Prostate gland (tissue), 2 donors: Measurements from ENCODE around the gene SFMBT1. TPM values are rescaled to one million over a fixed set of nuclear protein-coding genes. Genes with fewer than 3 reads are reported as not detected.

Source experiments
- DNase-seq: peaks from one replicate; pipeline ENCODE4 v3.0.0-alpha.2; 2019; ENCODE audit warnings: low spot score
- H3K27ac ChIP-seq, 2 donors: fragments of 200-600 bp; sonication (generic); 2 replicates each; pipeline ENCODE4 v1.5.1; 2017 to 2019
- H3K27me3 ChIP-seq: fragments of 200-600 bp; sonication (generic); replicated peaks from 2 replicates; pipeline ENCODE4 v1.5.1; 2019; ENCODE audit not compliant: insufficient read depth
- H3K36me3 ChIP-seq, 2 donors: fragments of 200-600 bp; sonication (generic); 1 replicate in 1 of 2; 2 replicates in 1 of 2; pipeline versions ENCODE4 v1.5.1 to v1.8.1; 2017 to 2019
- H3K4me1 ChIP-seq: fragments of 200-600 bp; sonication (generic); replicated peaks from 2 replicates; pipeline ENCODE4 v1.5.1; 2019
- H3K4me3 ChIP-seq, 2 donors: fragments of 200-600 bp; sonication (generic); 2 replicates each; pipeline ENCODE4 v1.5.1; 2017 to 2019
- H3K9me3 ChIP-seq: fragments of 200-600 bp; sonication (generic); 2 replicates; pipeline ENCODE4 v1.5.1; 2017
- POLR2A ChIP-seq: fragments of 450-650 bp; IDR thresholded peaks from one replicate; pipeline ENCODE4 v1.6.1; 2016; ENCODE audit warnings: antibody characterized with exemption, mild to moderate bottlenecking
- POLR2AphosphoS5 ChIP-seq: sonication (generic); formaldehyde crosslinking; IDR thresholded peaks from one replicate; pipeline ENCODE4 v1.6.1; 2017; ENCODE audit warnings: antibody characterized with exemption
- WGBS: methylation state at CpG from one replicate; pipeline ENCODE4 v1.1.5; 2018; 5-methylcytosine and 5-hydroxymethylcytosine counted together
- intact Hi-C: fragments of 100-400 bp; cut with DNase I; formaldehyde crosslinking; loops from one replicate; pipeline ENCODE4 v1.14.2; 2022
- total RNA-seq, 2 donors: library from RNA; depleted of rRNA; stranded (reverse); fragments of >200 nt; gene quantifications; one replicate each; pipeline ENCODE4 v1.1.0, GENCODE V29; 2016
- TF ChIP-seq, protein P1 (sequence below), 4 experiments: fragments of 200-600 bp in 2 of 4; fragments of 450-650 bp in 2 of 4; sonication (generic) in 2 of 4; IDR thresholded peaks; 1 replicate in 3 of 4; 2 replicates in 1 of 4; pipeline ENCODE4 v1.5.1; 2016 to 2019; ENCODE audit warnings: antibody characterized with exemption in 4 of 4, mild to moderate bottlenecking in 2 of 4, moderate library complexity in 2 of 4

SFMBT1 gene
- total RNA-seq, 2 donors from 2014 or later, result 35.3 to 37.4 TPM

DNA sequence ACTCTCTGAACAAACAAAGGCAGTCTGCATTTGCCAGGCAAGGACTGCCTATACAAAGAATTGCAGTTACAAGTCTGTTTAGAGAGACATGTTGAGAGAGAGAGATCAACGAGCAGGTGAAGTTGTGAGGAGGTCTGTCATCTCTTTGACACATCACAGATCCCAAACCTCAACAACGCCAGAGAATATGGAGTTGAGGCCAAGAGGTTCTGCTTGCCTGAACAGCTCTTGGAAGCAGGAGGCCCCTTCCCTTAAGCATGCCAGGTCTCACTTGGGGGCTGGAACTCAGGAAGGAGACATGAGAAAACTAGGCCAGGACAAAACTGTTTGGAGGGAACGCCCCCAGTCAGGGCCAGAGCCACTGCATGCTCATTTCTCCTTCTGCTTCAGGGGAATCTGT is 188.7 kb downstream of the SFMBT1 start:
- no peaks in the 10 kb centered on the region for H3K36me3 ChIP-seq
- no peak overlapping the region for H3K4me3 ChIP-seq
- H3K27me3 ChIP-seq, result no peaks in the 10 kb centered on the region
- DNase-seq, result no peak
- WGBS, result 69% methylated on average over 3 of the region's 3 CpGs
- H3K27ac ChIP-seq, result no peak overlapping the region
- TF ChIP-seq, protein P1, sequence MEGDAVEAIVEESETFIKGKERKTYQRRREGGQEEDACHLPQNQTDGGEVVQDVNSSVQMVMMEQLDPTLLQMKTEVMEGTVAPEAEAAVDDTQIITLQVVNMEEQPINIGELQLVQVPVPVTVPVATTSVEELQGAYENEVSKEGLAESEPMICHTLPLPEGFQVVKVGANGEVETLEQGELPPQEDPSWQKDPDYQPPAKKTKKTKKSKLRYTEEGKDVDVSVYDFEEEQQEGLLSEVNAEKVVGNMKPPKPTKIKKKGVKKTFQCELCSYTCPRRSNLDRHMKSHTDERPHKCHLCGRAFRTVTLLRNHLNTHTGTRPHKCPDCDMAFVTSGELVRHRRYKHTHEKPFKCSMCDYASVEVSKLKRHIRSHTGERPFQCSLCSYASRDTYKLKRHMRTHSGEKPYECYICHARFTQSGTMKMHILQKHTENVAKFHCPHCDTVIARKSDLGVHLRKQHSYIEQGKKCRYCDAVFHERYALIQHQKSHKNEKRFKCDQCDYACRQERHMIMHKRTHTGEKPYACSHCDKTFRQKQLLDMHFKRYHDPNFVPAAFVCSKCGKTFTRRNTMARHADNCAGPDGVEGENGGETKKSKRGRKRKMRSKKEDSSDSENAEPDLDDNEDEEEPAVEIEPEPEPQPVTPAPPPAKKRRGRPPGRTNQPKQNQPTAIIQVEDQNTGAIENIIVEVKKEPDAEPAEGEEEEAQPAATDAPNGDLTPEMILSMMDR (IDR thresholded peaks at IDR 0.05), result no peak
- no peak for TF ChIP-seq POLR2AphosphoS5
- TF ChIP-seq POLR2A, result no peak
- no peaks in the 10 kb centered on the region for H3K9me3 ChIP-seq
- intact Hi-C loops, result no loop called here
- H3K4me1 ChIP-seq, result no peaks in the 10 kb centered on the region

DNA sequence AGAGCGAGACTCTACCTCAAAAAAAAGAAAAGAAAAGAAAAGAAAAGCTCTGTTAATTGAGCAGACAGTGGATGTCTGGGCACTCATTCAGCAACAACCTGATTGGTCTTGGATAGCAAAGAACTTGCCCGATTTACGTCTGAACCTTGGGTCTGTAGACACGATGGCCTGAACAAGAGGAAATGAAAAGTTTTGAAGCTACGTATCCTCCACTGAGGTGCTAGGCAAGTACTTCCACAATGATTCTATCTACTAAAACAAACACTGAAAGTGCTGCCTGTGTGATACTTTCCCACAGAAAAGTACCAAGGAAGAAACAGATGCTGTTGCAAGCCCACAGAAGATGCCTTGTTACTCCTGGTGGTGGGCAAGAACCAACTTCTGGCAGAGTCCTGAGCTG is 189.2 kb downstream of the SFMBT1 start:
- Histone ChIP-seq H3K36me3 (no peaks in the 10 kb centered on the region), H3K4me1 (no peaks in the 10 kb centered on the region), H3K4me3 (no peak overlapping the region), H3K27ac (no peak overlapping the region), H3K27me3 (no peaks in the 10 kb centered on the region), H3K9me3 (no peaks in the 10 kb centered on the region)
- TF ChIP-seq, protein P1 (IDR thresholded peaks at IDR 0.05), result no peak
- TF ChIP-seq POLR2AphosphoS5 (no peak), POLR2A (no peak)
- intact Hi-C loops, result no loop called here
- 82% methylated on average over 5 of the region's 5 CpGs for WGBS
- DNase-seq, result no peak

DNA sequence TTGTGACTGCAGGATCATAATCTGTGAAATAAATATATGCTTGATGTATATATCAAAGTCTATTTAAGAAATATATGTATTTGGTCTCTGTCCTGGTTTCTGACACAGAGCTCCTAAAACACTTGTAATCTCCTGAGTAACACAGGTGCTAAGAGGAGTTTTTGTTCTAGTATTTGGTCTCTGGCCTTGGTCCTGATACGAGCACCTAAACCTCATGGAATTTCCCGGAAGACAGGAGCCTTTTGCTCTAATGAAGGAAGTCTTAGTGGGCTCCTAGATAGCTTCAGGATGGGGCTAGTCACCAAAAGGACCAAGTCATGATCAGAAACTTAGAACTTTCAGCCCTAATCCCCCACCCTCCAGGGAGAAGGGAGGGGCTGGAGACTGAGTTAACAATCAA is 191.9 kb downstream of the SFMBT1 start:
- Histone ChIP-seq H3K4me3 (no peak overlapping the region), H3K27ac (no peak overlapping the region), H3K27me3 (no peaks in the 10 kb centered on the region), H3K4me1 (no peaks in the 10 kb centered on the region), H3K36me3 (no peaks in the 10 kb centered on the region), H3K9me3 (no peaks in the 10 kb centered on the region)
- 92% methylated on average over 2 of the region's 2 CpGs for WGBS
- TF ChIP-seq POLR2A (no peak), POLR2AphosphoS5 (no peak)
- TF ChIP-seq, protein P1 (IDR thresholded peaks at IDR 0.05), result no peak
- intact Hi-C loops, result no loop called here
- no peak for DNase-seq

Other genes with a start within 250 kb of the SFMBT1 start
- gene ITIH4, start 215.4 kb downstream of the SFMBT1 start, total RNA-seq, result 1 to 10 TPM; 4.9 to 5.5 TPM
- 10 to 100 TPM; 10.5 to 14.4 TPM for gene MUSTN1, start 211.1 kb downstream of the SFMBT1 start, total RNA-seq
- 10 to 100 TPM in 1 of 2 donors, 1 to 10 TPM in 1; 7.2 to 20.5 TPM for gene STIMATE, start 148.5 kb downstream of the SFMBT1 start, total RNA-seq
- gene RFT1, start 84.4 kb upstream of the SFMBT1 start, total RNA-seq, result 10 to 100 TPM; 10.3 to 31.1 TPM
- gene PRKCD, start 115.1 kb upstream of the SFMBT1 start, total RNA-seq, result 10 to 100 TPM; 33.4 to 57.9 TPM
- gene TKT, start 209.9 kb upstream of the SFMBT1 start, total RNA-seq, result 100 to 1,000 TPM; 187 to 226 TPM